Uterine smooth muscle cell (primary cell): ENCODE results near the gene SMIM21. TPM values are rescaled to one million over a fixed set of nuclear protein-coding genes. Genes with fewer than 3 reads are reported as not detected.

ENCODE experiments used
- total RNA-seq: library from RNA; depleted of rRNA; stranded (reverse); fragments of >200 nt; gene quantifications from 2 replicates; pipeline ENCODE4 v1.2.3, GENCODE V29; 2014

The SMIM21 gene
- not detected in 2 replicates for total RNA-seq

GRCh38 chr18:75427603-75428002 is at the start of gene SMIM21:
Gene SMIM21 (minus strand): TSS chr18:75427703. CDS start chr18:75427563, 140 bp downstream.

Other genes starting within 250 kb of the SMIM21 start
- gene PTGR3, start 218.6 kb downstream of the SMIM21 start, total RNA-seq, result 19.6 and 29.2 TPM in 2 replicates
- gene TSHZ1, start 216.9 kb downstream of the SMIM21 start, total RNA-seq, result 6.6 and 8.1 TPM in 2 replicates